GM23248 (cell line): ENCODE measurements around the gene ABHD12. TPM values are rescaled to one million over a fixed set of nuclear protein-coding genes. Genes with fewer than 3 reads are reported as not detected.

Experiments
- DNase-seq: peaks from one replicate; pipeline ENCODE4 v3.0.0-alpha.2; 2015
- H2AFZ ChIP-seq: fragments of 200-600 bp; sonication (generic); 2 replicates; pipeline ENCODE4 v1.6.1; 2016; ENCODE audit warnings: antibody characterized with exemption
- H3F3A ChIP-seq: fragments of 200-600 bp; sonication (generic); 2 replicates; pipeline ENCODE4 v1.6.1; 2016; ENCODE audit warnings: mild to moderate bottlenecking, antibody characterized with exemption, mixed run types; ENCODE audit not compliant: insufficient read depth
- H3K27ac ChIP-seq: fragments of 200-600 bp; sonication (generic); 2 replicates; pipeline ENCODE4 v1.5.1; 2016; ENCODE audit warnings: mild to moderate bottlenecking
- H3K27me3 ChIP-seq: fragments of 200-600 bp; sonication (generic); replicated peaks from 2 replicates; pipeline ENCODE4 v1.6.1; 2016; ENCODE audit warnings: mild to moderate bottlenecking; ENCODE audit not compliant: insufficient read depth
- H3K36me3 ChIP-seq: fragments of 200-600 bp; sonication (generic); 2 replicates; pipeline ENCODE4 v1.6.1; 2016; ENCODE audit warnings: low read depth, mild to moderate bottlenecking
- H3K4me1 ChIP-seq: fragments of 200-600 bp; sonication (generic); 2 replicates; pipeline ENCODE4 v1.6.1; 2016; ENCODE audit warnings: mild to moderate bottlenecking; ENCODE audit not compliant: insufficient read depth
- H3K4me2 ChIP-seq: fragments of 200-600 bp; sonication (generic); one replicate; pipeline ENCODE4 v1.6.1; 2016; ENCODE audit warnings: mild to moderate bottlenecking; ENCODE audit not compliant: unreplicated experiment
- H3K4me3 ChIP-seq: fragments of 200-600 bp; sonication (generic); 2 replicates; pipeline ENCODE4 v1.5.1; 2016; ENCODE audit warnings: mild to moderate bottlenecking
- H3K79me2 ChIP-seq: fragments of 200-600 bp; sonication (generic); 2 replicates; pipeline ENCODE4 v1.6.1; 2016; ENCODE audit warnings: mild to moderate bottlenecking; ENCODE audit not compliant: insufficient read depth
- H3K9ac ChIP-seq: fragments of 200-600 bp; sonication (generic); 2 replicates; pipeline ENCODE4 v1.6.1; 2016; ENCODE audit warnings: mild to moderate bottlenecking
- H3K9me2 ChIP-seq: fragments of 200-600 bp; sonication (generic); 2 replicates; pipeline ENCODE4 v1.6.1; 2016; ENCODE audit warnings: mixed run types, mild to moderate bottlenecking, moderate library complexity; ENCODE audit not compliant: insufficient read depth
- H3K9me3 ChIP-seq: fragments of 200-600 bp; sonication (generic); one replicate; pipeline ENCODE4 v1.6.1; 2017; ENCODE audit warnings: low read depth
- H4K20me1 ChIP-seq: fragments of 200-600 bp; sonication (generic); 2 replicates; pipeline ENCODE4 v1.6.0; 2016; ENCODE audit not compliant: insufficient read depth
- EZH2 ChIP-seq: fragments of 200-600 bp; sonication (generic); IDR thresholded peaks from 2 replicates; pipeline ENCODE4 v1.6.1; 2018; ENCODE audit warnings: antibody characterized with exemption, mild to moderate bottlenecking; ENCODE audit not compliant: insufficient read depth, poor library complexity, severe bottlenecking
- EZH2phosphoT487 ChIP-seq: fragments of 200-600 bp; sonication (generic); IDR thresholded peaks from 2 replicates; pipeline ENCODE4 v1.6.1; 2018; ENCODE audit warnings: antibody characterized with exemption, moderate library complexity, mild to moderate bottlenecking, low read depth; ENCODE audit not compliant: insufficient read depth
- whole genome bisulfite sequencing, 2 experiments: methylation state at CpG; one replicate each; pipeline ENCODE4 v1.1.6; 2015 to 2017; ENCODE audit warnings: low lambda C conversion rate in 2 of 2, low coverage in 1 of 2; ENCODE audit errors: missing lambda C conversion rate in 2 of 2; 5-methylcytosine and 5-hydroxymethylcytosine counted together
- in situ Hi-C: fragments of 300-500 bp; cut with MboI; formaldehyde crosslinking; loops from 2 replicates; pipeline ENCODE4 v1.15.0; 2020
- polyA plus RNA-seq: library from polyadenylated mRNA; unstranded; fragments of >200 nt; fragmentation: Nextera tagmentation; extraction: Ambion mirVana; gene quantifications from 2 replicates; pipeline ENCODE4 v1.2.1, GENCODE V29; 2016
- small RNA-seq: library from RNA; depleted of rRNA; stranded (forward); fragments of <200 nt; gene quantifications from one replicate; pipeline ENCODE3, GENCODE V24; 2014; ENCODE audit warnings: low read depth, low replicate concordance
- total RNA-seq: library from RNA; depleted of rRNA; stranded (reverse); fragments of >200 nt; shearing (Covaris generic); gene quantifications from 2 replicates; pipeline ENCODE4 v1.2.3, GENCODE V29; 2014; rRNA removed

Gene ABHD12
- total and polyA plus RNA-seq, 2 experiments from 2014 or later, result 50.6 to 82.1 TPM

DNA sequence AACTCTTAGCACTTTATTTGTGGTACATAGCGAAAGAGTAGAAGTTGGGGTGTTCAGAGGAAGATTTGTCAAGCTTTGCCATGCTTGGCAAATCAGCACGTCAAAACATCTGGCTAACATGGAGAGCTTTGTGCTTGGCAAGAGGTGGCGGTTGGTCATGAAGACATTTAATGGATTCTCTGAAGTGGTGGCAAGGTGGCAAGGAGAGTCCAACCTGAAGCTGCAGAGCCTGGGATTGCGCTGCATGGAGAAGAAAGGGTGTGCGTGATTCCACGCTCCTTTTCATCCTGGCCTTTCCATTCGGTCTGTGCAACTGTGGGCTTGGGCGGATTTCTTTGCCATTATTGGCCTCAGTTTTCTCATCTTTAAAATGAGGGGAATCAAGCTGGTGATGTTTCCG is 139.6 kb downstream of the ABHD12 start:
- H3K27me3 ChIP-seq, result no peaks in the 10 kb centered on the region
- H3K9me3 ChIP-seq, result no peaks in the 10 kb centered on the region
- H3F3A ChIP-seq, result peaks cover 14% of the 10 kb centered on the region
- in situ Hi-C loops, result no loop called here
- WGBS, 2 experiments, result 87 to 90% methylated on average over 9 of the region's 9 CpGs
- peaks cover 75% of the 10 kb centered on the region for H3K79me2 ChIP-seq
- peak overlapping the region; percentile 81 for H3K4me3 ChIP-seq
- H3K9ac ChIP-seq, result 0 out of 2 replicates have a peak overlapping the region, but pooled peaks have one; percentile 10
- no peak for DNase-seq
- H3K4me2 ChIP-seq, result peak overlapping the region; percentile 88
- no peak overlapping the region for H3K27ac ChIP-seq
- H4K20me1 ChIP-seq, result no peaks in the 10 kb centered on the region
- H3K9me2 ChIP-seq, result no peaks in the 10 kb centered on the region
- no peak overlapping the region for H2AFZ ChIP-seq
- TF ChIP-seq EZH2phosphoT487 (no peak), EZH2 (no peak)
- peaks cover 31% of the 10 kb centered on the region for H3K4me1 ChIP-seq
- H3K36me3 ChIP-seq, result peaks cover 4% of the 10 kb centered on the region; the same call in 1 of the 2 replicates

DNA sequence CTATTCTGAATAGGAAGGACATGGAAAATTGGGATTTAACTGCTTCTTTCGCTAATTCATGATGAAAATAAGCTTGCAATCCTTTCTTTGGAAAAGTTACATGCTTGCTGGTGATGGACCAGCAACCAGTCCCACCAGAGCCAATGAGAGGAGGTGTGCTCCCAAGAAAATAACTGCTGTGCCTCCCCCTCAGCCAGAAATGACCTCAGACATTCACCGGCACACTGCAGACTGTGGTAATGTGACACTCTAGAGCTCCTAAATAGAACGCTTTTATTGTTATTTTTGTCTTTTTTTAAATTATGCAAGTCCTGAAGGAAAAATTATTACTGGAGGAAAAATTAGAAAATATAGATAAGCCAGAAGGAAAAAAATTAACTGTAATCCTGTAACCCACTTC is 140.1 kb downstream of the ABHD12 start:
- H3K4me1 ChIP-seq, result peaks cover 29% of the 10 kb centered on the region
- DNase-seq, result peak; percentile 42

More for the DNA sequence above, 140.1 kb downstream of the ABHD12 start:
- Histone ChIP-seq H3K79me2 (peaks cover 70% of the 10 kb centered on the region), H3K4me3 (peak overlapping the region; percentile 81), H3K9me2 (no peaks in the 10 kb centered on the region), H3K36me3 (peaks cover 4% of the 10 kb centered on the region; the same call in 1 of the 2 replicates), H2AFZ (no peak overlapping the region), H3K27ac (no peak overlapping the region), H3K4me2 (peak overlapping the region; percentile 88), H3K27me3 (no peaks in the 10 kb centered on the region), H3F3A (peaks cover 18% of the 10 kb centered on the region), H3K9ac (peak overlapping the region; percentile 10; the same call in 1 of the 2 replicates), H3K9me3 (no peaks in the 10 kb centered on the region), H4K20me1 (no peaks in the 10 kb centered on the region)
- in situ Hi-C loops, result no loop called here
- no peak for TF ChIP-seq EZH2
- TF ChIP-seq EZH2phosphoT487, result no peak
- 45 to 49% methylated on average over 3 of the region's 3 CpGs for WGBS, 2 experiments

Small RNAs within 50 kb of the gene (small RNA-seq; reads per million reads assigned to genes)
- gene AL121772.2, result not detected

Other genes starting within 250 kb of the ABHD12 start
- 46.4 and 50.4 TPM in 2 replicates for gene ENTPD6, start 195.1 kb downstream of the ABHD12 start, total RNA-seq
- 32.9 and 36.0 TPM in 2 replicates for gene ENTPD6, start 195.1 kb downstream of the ABHD12 start, polyA plus RNA-seq
- 116 and 123 TPM in 2 replicates for gene PYGB, start 142.8 kb downstream of the ABHD12 start, total RNA-seq
- 74.1 and 78.3 TPM in 2 replicates for gene PYGB, start 142.8 kb downstream of the ABHD12 start, polyA plus RNA-seq
- gene GINS1, start 16.8 kb upstream of the ABHD12 start, total RNA-seq, result 2.9 and 7.5 TPM in 2 replicates
- gene GINS1, start 16.8 kb upstream of the ABHD12 start, polyA plus RNA-seq, result 4.4 and 5.2 TPM in 2 replicates
- gene NINL, start 194.7 kb upstream of the ABHD12 start, total RNA-seq, result 3.4 and 10.2 TPM in 2 replicates
- gene NINL, start 194.7 kb upstream of the ABHD12 start, polyA plus RNA-seq, result 1.9 and 2.6 TPM in 2 replicates
- 4.0 and 7.1 TPM in 2 replicates for gene NANP, start 233.2 kb upstream of the ABHD12 start, total RNA-seq
- gene NANP, start 233.2 kb upstream of the ABHD12 start, polyA plus RNA-seq, result 7.5 and 7.7 TPM in 2 replicates